Smooth muscle cell (in vitro differentiated cells): ENCODE results near the gene WSB2. TPM values are rescaled to one million over a fixed set of nuclear protein-coding genes. Genes with fewer than 3 reads are reported as not detected.

Experiments used
- DNase-seq: peaks from one replicate; lab custom pipeline; 2025; ENCODE audit not compliant: unreplicated experiment; lab: John Stamatoyannopoulos, UW
- H2AFZ ChIP-seq: fragments of 200-600 bp; sonication (generic); 2 replicates; pipeline ENCODE4 v1.6.0; 2016; ENCODE audit warnings: antibody characterized with exemption, low read depth, mild to moderate bottlenecking
- H3F3A ChIP-seq: fragments of 200-600 bp; sonication (generic); 2 replicates; pipeline ENCODE4 v1.6.0; 2017; ENCODE audit warnings: antibody characterized with exemption, low read depth
- H3K27ac ChIP-seq: fragments of 200-600 bp; sonication (generic); 2 replicates; pipeline ENCODE4 v1.5.1; 2016; ENCODE audit warnings: low read depth, mild to moderate bottlenecking
- H3K27me3 ChIP-seq: fragments of 200-600 bp; sonication (generic); 2 replicates; pipeline ENCODE4 v1.6.1; 2016; ENCODE audit warnings: low read depth, mild to moderate bottlenecking
- H3K36me3 ChIP-seq: fragments of 200-600 bp; sonication (generic); 2 replicates; pipeline ENCODE4 v1.5.1; 2016; ENCODE audit warnings: low read depth
- H3K4me1 ChIP-seq: fragments of 200-600 bp; sonication (generic); 2 replicates; pipeline ENCODE4 v1.5.1; 2016; ENCODE audit warnings: low read depth
- H3K4me2 ChIP-seq: fragments of 200-600 bp; sonication (generic); 2 replicates; pipeline ENCODE4 v1.6.0; 2016; ENCODE audit warnings: mild to moderate bottlenecking
- H3K4me3 ChIP-seq: fragments of 200-600 bp; sonication (generic); 2 replicates; pipeline ENCODE4 v1.5.1; 2016; ENCODE audit warnings: mild to moderate bottlenecking
- H3K79me2 ChIP-seq: fragments of 200-600 bp; sonication (generic); 2 replicates; pipeline ENCODE4 v1.6.0; 2016; ENCODE audit warnings: low read depth, mild to moderate bottlenecking
- H3K9ac ChIP-seq: fragments of 200-600 bp; sonication (generic); 2 replicates; pipeline ENCODE4 v1.6.0; 2016; ENCODE audit warnings: low read depth
- H3K9me3 ChIP-seq: fragments of 200-600 bp; sonication (generic); replicated peaks from 2 replicates; pipeline ENCODE4 v1.5.1; 2016; ENCODE audit warnings: low read depth
- H4K20me1 ChIP-seq: fragments of 200-600 bp; sonication (generic); 2 replicates; pipeline ENCODE4 v1.6.0; 2016; ENCODE audit warnings: low read depth
- WGBS: methylation state at CpG from one replicate; pipeline ENCODE4 v1.1.7; 2016; ENCODE audit warnings: low lambda C conversion rate; 5-methylcytosine and 5-hydroxymethylcytosine counted together
- polyA plus RNA-seq: library from polyadenylated mRNA; unstranded; fragments of >200 nt; fragmentation: Nextera tagmentation; extraction: Ambion mirVana; gene quantifications from 2 replicates; pipeline ENCODE4 v1.2.1, GENCODE V29; 2016
- total RNA-seq: library from RNA; depleted of rRNA; stranded (reverse); fragments of >200 nt; gene quantifications from 2 replicates; pipeline ENCODE4 v1.2.3, GENCODE V29; 2014
- TF ChIP-seq, protein P1 (sequence below): fragments of 200-600 bp; sonication (generic); IDR thresholded peaks from 2 replicates; pipeline ENCODE4 v1.5.1; 2017; ENCODE audit warnings: borderline replicate concordance, mild to moderate bottlenecking, antibody characterized with exemption; ENCODE audit not compliant: insufficient read depth, poor library complexity, severe bottlenecking

The WSB2 gene
- total and polyA plus RNA-seq, 2 experiments from 2014 or later, result 48.1 to 78.2 TPM

DNA sequence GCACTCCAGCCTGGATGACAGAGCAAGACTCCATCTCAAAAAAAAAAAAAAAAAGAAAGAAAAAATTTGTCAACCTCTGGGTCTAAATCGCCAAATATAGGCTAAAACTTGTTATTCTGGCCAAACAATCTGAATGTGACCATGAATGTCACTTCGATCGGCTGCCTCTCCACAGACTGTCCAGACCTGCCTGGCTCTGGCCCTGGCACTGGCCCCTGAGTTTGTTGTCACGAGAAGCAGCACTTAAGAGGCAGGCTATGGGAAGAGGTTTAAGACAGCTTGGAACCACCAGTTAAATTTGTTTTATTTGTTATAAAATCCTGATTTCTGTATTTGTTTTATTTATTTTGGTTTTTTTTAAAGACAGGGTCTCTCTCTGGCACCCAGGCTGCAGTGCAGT is 14.5 kb downstream of the WSB2 start:
- Histone ChIP-seq H3K4me2 (no peak overlapping the region), H3K4me3 (no peak overlapping the region), H3K4me1 (no peaks in the 10 kb centered on the region), H3K27me3 (no peaks in the 10 kb centered on the region), H3K9ac (no peak overlapping the region), H2AFZ (no peak overlapping the region), H3K36me3 (no peaks in the 10 kb centered on the region), H3K27ac (no peak overlapping the region), H3K9me3 (no peaks in the 10 kb centered on the region), H3F3A (no peaks in the 10 kb centered on the region), H3K79me2 (peaks cover 31% of the 10 kb centered on the region), H4K20me1 (peaks cover 74% of the 10 kb centered on the region)
- TF ChIP-seq, protein P1, sequence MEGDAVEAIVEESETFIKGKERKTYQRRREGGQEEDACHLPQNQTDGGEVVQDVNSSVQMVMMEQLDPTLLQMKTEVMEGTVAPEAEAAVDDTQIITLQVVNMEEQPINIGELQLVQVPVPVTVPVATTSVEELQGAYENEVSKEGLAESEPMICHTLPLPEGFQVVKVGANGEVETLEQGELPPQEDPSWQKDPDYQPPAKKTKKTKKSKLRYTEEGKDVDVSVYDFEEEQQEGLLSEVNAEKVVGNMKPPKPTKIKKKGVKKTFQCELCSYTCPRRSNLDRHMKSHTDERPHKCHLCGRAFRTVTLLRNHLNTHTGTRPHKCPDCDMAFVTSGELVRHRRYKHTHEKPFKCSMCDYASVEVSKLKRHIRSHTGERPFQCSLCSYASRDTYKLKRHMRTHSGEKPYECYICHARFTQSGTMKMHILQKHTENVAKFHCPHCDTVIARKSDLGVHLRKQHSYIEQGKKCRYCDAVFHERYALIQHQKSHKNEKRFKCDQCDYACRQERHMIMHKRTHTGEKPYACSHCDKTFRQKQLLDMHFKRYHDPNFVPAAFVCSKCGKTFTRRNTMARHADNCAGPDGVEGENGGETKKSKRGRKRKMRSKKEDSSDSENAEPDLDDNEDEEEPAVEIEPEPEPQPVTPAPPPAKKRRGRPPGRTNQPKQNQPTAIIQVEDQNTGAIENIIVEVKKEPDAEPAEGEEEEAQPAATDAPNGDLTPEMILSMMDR, result no peak
- WGBS, result 97% methylated on average over 4 of the region's 4 CpGs
- no peak for DNase-seq

DNA sequence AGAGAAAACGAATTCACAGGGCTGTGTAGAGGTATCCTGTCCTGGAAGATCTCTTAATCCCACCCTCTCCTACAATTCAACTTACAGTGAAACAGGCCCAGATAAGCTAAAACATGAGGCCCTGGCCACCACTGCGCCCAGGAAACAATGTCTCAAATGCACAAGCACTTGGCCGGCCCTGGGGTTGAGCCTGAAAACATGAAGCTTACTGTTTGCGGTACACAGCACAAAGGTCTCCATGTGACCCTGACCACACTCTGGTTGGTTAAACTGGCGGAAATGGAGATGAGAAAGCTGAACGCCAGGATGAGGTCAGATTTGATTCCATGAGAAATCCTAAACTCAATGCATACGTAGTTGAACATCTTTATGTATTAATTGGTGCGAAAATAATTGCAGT is 16.4 kb downstream of the WSB2 start:
- no peak overlapping the region for H2AFZ ChIP-seq
- no peak overlapping the region for H3K9ac ChIP-seq
- no peaks in the 10 kb centered on the region for H3K27me3 ChIP-seq
- peaks cover 61% of the 10 kb centered on the region for H4K20me1 ChIP-seq
- no peaks in the 10 kb centered on the region for H3K36me3 ChIP-seq
- 98% methylated on average over 8 of the region's 8 CpGs for WGBS
- TF ChIP-seq, protein P1, result no peak
- H3F3A ChIP-seq, result no peaks in the 10 kb centered on the region
- no peaks in the 10 kb centered on the region for H3K4me1 ChIP-seq
- H3K9me3 ChIP-seq, result no peaks in the 10 kb centered on the region
- no peak overlapping the region for H3K4me3 ChIP-seq
- H3K27ac ChIP-seq, result no peak overlapping the region
- H3K79me2 ChIP-seq, result peaks cover 13% of the 10 kb centered on the region
- H3K4me2 ChIP-seq, result no peak overlapping the region
- DNase-seq, result no peak

DNA sequence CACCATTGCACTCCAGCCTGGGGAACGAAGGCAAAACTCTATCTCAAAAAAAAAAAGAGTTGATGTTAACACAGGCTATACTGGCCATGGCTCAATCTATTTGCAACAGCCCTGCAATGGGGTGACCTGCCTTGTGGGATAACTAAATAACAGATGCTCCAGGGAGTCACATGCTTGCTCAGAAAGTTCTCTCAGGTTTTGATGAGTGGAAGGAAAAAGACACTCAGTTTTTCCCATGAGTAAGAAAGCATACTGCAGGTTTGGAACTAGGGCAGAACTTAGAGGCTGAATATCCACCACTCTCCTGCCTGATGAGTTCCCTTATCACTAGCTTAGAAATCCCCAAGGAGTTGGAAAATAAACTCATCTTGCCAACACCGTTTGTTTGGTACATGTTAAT is 16.9 kb downstream of the WSB2 start:
- Histone ChIP-seq H3K9me3 (no peaks in the 10 kb centered on the region), H3K4me2 (no peak overlapping the region), H4K20me1 (peaks cover 56% of the 10 kb centered on the region), H3F3A (no peaks in the 10 kb centered on the region), H3K27ac (no peak overlapping the region), H3K79me2 (peaks cover 8% of the 10 kb centered on the region), H3K36me3 (no peaks in the 10 kb centered on the region), H3K4me3 (no peak overlapping the region), H3K27me3 (no peaks in the 10 kb centered on the region), H2AFZ (no peak overlapping the region), H3K4me1 (no peaks in the 10 kb centered on the region), H3K9ac (no peak overlapping the region)
- TF ChIP-seq, protein P1, result no peak
- DNase-seq, result no peak
- 100% methylated on average over 2 of the region's 2 CpGs for WGBS

DNA sequence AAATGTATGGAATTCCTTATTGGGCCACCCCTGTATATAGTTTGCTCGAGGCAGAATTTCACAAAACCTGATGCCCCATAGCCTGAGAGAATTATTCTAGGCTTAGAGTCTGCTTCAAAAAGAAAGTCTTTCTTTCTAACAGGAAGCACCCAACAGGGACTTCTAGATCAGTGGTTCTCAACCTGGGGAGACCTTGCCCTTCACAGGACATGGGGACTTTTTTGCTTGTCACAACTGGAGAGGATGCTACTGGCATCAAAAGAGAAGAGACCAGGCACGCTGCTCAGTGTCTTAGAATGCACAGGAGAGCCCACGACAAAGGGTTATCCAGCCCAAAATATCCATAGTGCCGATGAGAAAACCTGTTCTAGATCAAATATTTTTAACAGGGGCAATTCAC is 18.9 kb downstream of the WSB2 start:
- Histone ChIP-seq H3K9ac (no peak overlapping the region), H3K27ac (no peak overlapping the region), H3F3A (no peaks in the 10 kb centered on the region), H3K4me2 (no peak overlapping the region), H4K20me1 (peaks cover 41% of the 10 kb centered on the region), H3K9me3 (no peaks in the 10 kb centered on the region), H3K79me2 (peaks cover 2% of the 10 kb centered on the region), H3K27me3 (no peaks in the 10 kb centered on the region), H3K36me3 (peaks cover 5% of the 10 kb centered on the region), H3K4me1 (no peaks in the 10 kb centered on the region), H2AFZ (no peak overlapping the region), H3K4me3 (no peak overlapping the region)
- TF ChIP-seq, protein P1, result no peak
- 99% methylated on average over 4 of the region's 4 CpGs for WGBS
- no peak for DNase-seq
